GM12878 (cell line): ENCODE data around the gene VGLL3. TPM values are rescaled to one million over a fixed set of nuclear protein-coding genes. Genes with fewer than 3 reads are reported as not detected.

Source experiments
- ATAC-seq: fragments of 200-7000 bp; cut with Tn5 transposase; 3 replicates; pipeline ENCODE4 v1.9.1; 2020; ENCODE audit warnings: mild to moderate bottlenecking, moderate library complexity
- BruUV-seq: library from RNA; stranded (reverse); fragments of 400-500 nt; replicated peaks from 2 replicates; lab custom pipeline; 2021; lab: Mats Ljungman, UMichigan
- CTCF ChIA-PET: fragments of 300-600 bp; sonication (Branson Sonifier 250); formaldehyde crosslinking; extraction: SDS; loops from one replicate; lab custom pipeline; 2021; ENCODE audit warnings: inconsistent platforms; lab: Yijun Ruan, JAX
- POLR2A ChIA-PET: fragments of 350-600 bp; formaldehyde crosslinking; extraction: SDS; loops from one replicate; lab custom pipeline; 2021; ENCODE audit warnings: inconsistent platforms; lab: Charles Lee
- RAD21 ChIA-PET: fragments of 300-600 bp; sonication (Branson Sonifier 250); formaldehyde crosslinking; loops from one replicate; lab custom pipeline; 2023; ENCODE audit warnings: antibody characterized with exemption; ENCODE audit not compliant: unreplicated experiment; lab: Charles Lee
- SMC1A ChIA-PET: fragments of 300-600 bp; sonication (Branson Sonifier 250); formaldehyde crosslinking; loops from one replicate; lab custom pipeline; 2023; ENCODE audit not compliant: unreplicated experiment, uncharacterized antibody; lab: Charles Lee
- DNase-seq: peaks from one replicate; pipeline ENCODE4 v3.0.0-alpha.2; 2011; ENCODE audit warnings: low read depth, low spot score
- FAIRE-seq: peaks from 3 replicates; lab custom pipeline; 2011; peaks lifted over from hg19 to GRCh38; lab: Jason Lieb, UNC
- H2AFZ ChIP-seq: 2 replicates; pipeline ENCODE4 v1.6.0; 2011; ENCODE audit warnings: low read depth, low read length, control low read depth; ENCODE audit not compliant: control insufficient read depth
- H3K27ac ChIP-seq: 2 replicates; pipeline ENCODE4 v1.5.1; 2011; ENCODE audit warnings: control low read depth; ENCODE audit not compliant: control insufficient read depth, insufficient read depth
- H3K27me3 ChIP-seq, 2 experiments: replicated peaks in 1 of 2; 2 replicates each; pipeline versions ENCODE4 v1.6.0 to v1.6.1; 2011; ENCODE audit warnings: low read length in 1 of 2; ENCODE audit not compliant: control insufficient read depth in 2 of 2, insufficient read depth in 2 of 2
- H3K36me3 ChIP-seq, 2 experiments: 2 replicates each; pipeline ENCODE4 v1.5.1; 2011; ENCODE audit warnings: low read length in 1 of 2; ENCODE audit not compliant: control insufficient read depth in 2 of 2, insufficient read depth in 2 of 2
- H3K4me1 ChIP-seq: 2 replicates; pipeline ENCODE4 v1.6.1; 2011; ENCODE audit warnings: mild to moderate bottlenecking, low read length, moderate library complexity, mixed read lengths; ENCODE audit not compliant: control insufficient read depth, insufficient read depth
- H3K4me2 ChIP-seq: 2 replicates; pipeline ENCODE4 v1.6.0; 2011; ENCODE audit warnings: control low read depth; ENCODE audit not compliant: control insufficient read depth, insufficient read depth
- H3K4me3 ChIP-seq: fragments of 200-600 bp; sonication (generic); 2 replicates; pipeline ENCODE4 v1.5.1; 2016
- H3K79me2 ChIP-seq: 2 replicates; pipeline ENCODE4 v1.6.0; 2011; ENCODE audit warnings: low read length; ENCODE audit not compliant: control insufficient read depth, insufficient read depth
- H3K9ac ChIP-seq: 2 replicates; pipeline ENCODE4 v1.8.0; 2011; ENCODE audit warnings: low read length, control low read depth, mixed read lengths; ENCODE audit not compliant: control insufficient read depth, insufficient read depth
- H3K9me3 ChIP-seq: replicated peaks from 3 replicates; pipeline ENCODE4 v1.5.1; 2011; ENCODE audit warnings: mild to moderate bottlenecking, low read length; ENCODE audit not compliant: control insufficient read depth, insufficient read depth
- H4K20me1 ChIP-seq: 2 replicates; pipeline ENCODE4 v1.6.0; 2011; ENCODE audit not compliant: control insufficient read depth, insufficient read depth
- BCLAF1 ChIP-seq: fragments of 450-650 bp; IDR thresholded peaks from 2 replicates; pipeline ENCODE4 v1.6.1; 2017; ENCODE audit warnings: antibody characterized with exemption, mild to moderate bottlenecking, moderate library complexity
- BMI1 ChIP-seq: fragments of 450-650 bp; IDR thresholded peaks from 2 replicates; pipeline ENCODE4 v1.6.1; 2016; ENCODE audit warnings: mild to moderate bottlenecking, moderate library complexity, borderline replicate concordance
- CBFB ChIP-seq: IDR thresholded peaks from 2 replicates; pipeline ENCODE4 v1.6.1; 2016; ENCODE audit warnings: antibody characterized with exemption, low read depth
- CHD4 ChIP-seq: fragments of 200-600 bp; sonication (generic); IDR thresholded peaks from 2 replicates; pipeline ENCODE4 v1.6.1; 2016; ENCODE audit warnings: mild to moderate bottlenecking
- IRF5 ChIP-seq: fragments of 450-650 bp; IDR thresholded peaks from 2 replicates; pipeline ENCODE4 v1.6.1; 2017; ENCODE audit warnings: borderline replicate concordance
- SIN3A ChIP-seq: IDR thresholded peaks from 2 replicates; pipeline ENCODE4 v1.6.1; 2012; ENCODE audit warnings: low read depth, low read length, improper control_type of control experiment
- SUZ12 ChIP-seq: fragments of 200-600 bp; sonication (generic); IDR thresholded peaks from one replicate; pipeline ENCODE4 v1.6.1; 2018; ENCODE audit warnings: antibody characterized with exemption, mild to moderate bottlenecking; ENCODE audit not compliant: unreplicated experiment
- TCF3 ChIP-seq: IDR thresholded peaks from 2 replicates; pipeline ENCODE4 v1.6.1; 2012; ENCODE audit warnings: low read depth, mild to moderate bottlenecking, low read length, borderline replicate concordance; ENCODE audit not compliant: insufficient read depth
- USF2 ChIP-seq: IDR thresholded peaks from 2 replicates; pipeline ENCODE4 v1.6.1; 2011; ENCODE audit warnings: low read depth, low read length, improper control_type of control experiment, borderline replicate concordance
- ZNF384 ChIP-seq: IDR thresholded peaks from 2 replicates; pipeline ENCODE4 v1.6.1; 2012; ENCODE audit warnings: low read depth, mild to moderate bottlenecking, low read length, improper control_type of control experiment, borderline replicate concordance
- WGBS: methylation state at CpG from one replicate; pipeline ENCODE4 v1.1.6; 2016; ENCODE audit warnings: low lambda C conversion rate; ENCODE audit not compliant: insufficient replicate concordance, insufficient coverage; ENCODE audit errors: missing lambda C conversion rate; 5-methylcytosine and 5-hydroxymethylcytosine counted together
- in situ Hi-C: fragments of 300-500 bp; cut with MboI; formaldehyde crosslinking; loops from 9 replicates; pipeline ENCODE4 v1.14.3; 2018; ENCODE audit warnings: mixed read lengths
- intact Hi-C: fragments of 100-400 bp; cut with micrococcal nuclease; formaldehyde crosslinking; loops from one replicate; pipeline ENCODE4 v1.14.2; 2022; ENCODE audit not compliant: unreplicated experiment
- polyA plus RNA-seq, 11 experiments: library from polyadenylated mRNA; depleted of rRNA in 4 of 11; unstranded in 6 of 11; stranded (reverse) in 5 of 11; fragments of >200 nt; fragmentation: Nextera tagmentation in 4 of 11; fragmentation: Illumina TruSeq in 1 of 11; extraction: Ambion mirVana in 4 of 11; extraction: Trizol in 1 of 11; gene quantifications; 1 replicate in 1 of 11; 2 replicates in 10 of 11; pipeline versions ENCODE4 v1.2.1 to v1.2.3, GENCODE V29; 2011 to 2016; ENCODE audit warnings: inconsistent platforms in 2 of 11, missing spikeins in 2 of 11, low read depth in 1 of 11
- total RNA-seq, 4 experiments: library from RNA; depleted of rRNA in 3 of 4; stranded (reverse); fragments of >200 nt in 3 of 4; fragmentation: Illumina TruSeq in 1 of 4; extraction: Trizol in 1 of 4; gene quantifications; 2 replicates each; pipeline versions ENCODE4 v1.2.1 to v1.2.3, GENCODE V29; 2013 to 2021

VGLL3 gene
- total and polyA plus RNA-seq, 10 of the 15 experiments (the other 5 are each of a cell fraction or from before 2014, with no cell fraction given) = 0.05 TPM; not detected in 9

- H3K27me3 ChIP-seq = peaks cover 2 to 6% of the 10 kb centered on the region in 2 experiments; a peak in 3 of 4 replicates
- ATAC-seq = no peak
- TF ChIP-seq TCF3 = no peak
- TF ChIP-seq SUZ12 = peak; percentile 5
- no peaks in the 10 kb centered on the region for H3K79me2 ChIP-seq
- no TSS peak for BruUV-seq
- DNase-seq = no peak
- no peak overlapping the region for H3K27ac ChIP-seq
- intact Hi-C loops (no loop called here), in situ Hi-C loops (no loop called here)
- ChIA-PET SMC1A (no interaction called here), POLR2A (no interaction called here), RAD21 (no interaction called here), CTCF (interaction anchor here (0.6 kb wide), 1 partner anchor 271 kb away, joined by 3 read pairs; no protein-coding TSS in a partner anchor)
- H3K4me1 ChIP-seq = no peaks in the 10 kb centered on the region
- no peak for FAIRE-seq
- H3K4me3 ChIP-seq = no peak overlapping the region
- H4K20me1 ChIP-seq = no peaks in the 10 kb centered on the region
- no peak overlapping the region for H2AFZ ChIP-seq
- no peaks in the 10 kb centered on the region for H3K9me3 ChIP-seq
- no peak overlapping the region for H3K4me2 ChIP-seq
- 13% methylated on average over 24 of the region's 29 CpGs for WGBS
- no peak overlapping the region for H3K9ac ChIP-seq
- no peaks in the 10 kb centered on the region for H3K36me3 ChIP-seq
These were observed 776 bp downstream of the VGLL3 start for GRCh38 chr3:86990012-86990733.

- SMC1A ChIA-PET = no interaction called here
- in situ Hi-C loops = no loop called here
- intact Hi-C loops = no loop called here
These were observed 1.3 kb downstream of the VGLL3 start for GRCh38 chr3:86989611-86990010.

More at GRCh38 chr3:86989611-86990010, 1.3 kb downstream of the VGLL3 start:
- no peak overlapping the region for H3K27ac ChIP-seq
- POLR2A ChIA-PET = no interaction called here
- H3K27me3 ChIP-seq = peaks cover 2 to 6% of the 10 kb centered on the region in 2 experiments; a peak in 3 of 4 replicates
- H2AFZ ChIP-seq = no peak overlapping the region
- no peaks in the 10 kb centered on the region for H3K4me1 ChIP-seq
- no peak for DNase-seq
- H3K36me3 ChIP-seq = no peaks in the 10 kb centered on the region
- 41% methylated on average over 7 of the region's 7 CpGs for WGBS
- H3K9ac ChIP-seq = no peak overlapping the region
- no peak for ATAC-seq
- no peak for FAIRE-seq
- no peaks in the 10 kb centered on the region for H3K9me3 ChIP-seq
- no peak overlapping the region for H3K4me2 ChIP-seq
- RAD21 ChIA-PET = no interaction called here
- no peaks in the 10 kb centered on the region for H4K20me1 ChIP-seq
- CTCF ChIA-PET = interaction anchor here (0.6 to 1.6 kb wide), 2 partner anchors 94 to 271 kb away, joined by 3 read pairs; no protein-coding TSS in a partner anchor
- H3K79me2 ChIP-seq = no peaks in the 10 kb centered on the region
- TF ChIP-seq ZNF384 = no peak
- TF ChIP-seq BCLAF1 = no peak
- TF ChIP-seq IRF5 = no peak
- no peak for TF ChIP-seq BMI1
- TF ChIP-seq USF2 = no peak
- no peak for TF ChIP-seq CHD4
- TF ChIP-seq SIN3A = no peak
- no peak for TF ChIP-seq CBFB
- TF ChIP-seq, all 136 proteins: peak for 0
- no TSS peak for BruUV-seq
- H3K4me3 ChIP-seq = no peak overlapping the region
